GM23338 (cell line): Measurements from ENCODE around the gene TMEM139. TPM values are rescaled to one million over a fixed set of nuclear protein-coding genes. Genes with fewer than 3 reads are reported as not detected.

Experiments
- ATAC-seq: fragments of 200-7000 bp; cut with Tn5 transposase; 3 replicates; pipeline ENCODE4 v1.9.1; 2020
- DNase-seq: peaks from one replicate; pipeline ENCODE4 v3.0.0-alpha.2; 2015; ENCODE audit warnings: low spot score
- H2AFZ ChIP-seq: fragments of 200-600 bp; sonication (generic); 2 replicates; pipeline ENCODE4 v1.8.0; 2016; ENCODE audit warnings: antibody characterized with exemption, mild to moderate bottlenecking, moderate library complexity
- H3F3A ChIP-seq: fragments of 200-600 bp; sonication (generic); replicated peaks from 2 replicates; pipeline ENCODE4 v1.8.0; 2017; ENCODE audit warnings: antibody characterized with exemption, mixed run types, low read depth
- H3K27ac ChIP-seq: fragments of 200-600 bp; sonication (generic); 2 replicates; pipeline ENCODE4 v1.6.1; 2016; ENCODE audit warnings: low read depth
- H3K27me3 ChIP-seq: fragments of 200-600 bp; sonication (generic); 2 replicates; pipeline ENCODE4 v1.8.0; 2016; ENCODE audit warnings: mild to moderate bottlenecking, mixed run types, moderate library complexity; ENCODE audit not compliant: insufficient read depth
- H3K36me3 ChIP-seq: fragments of 200-600 bp; sonication (generic); 2 replicates; pipeline ENCODE4 v1.8.0; 2016; ENCODE audit warnings: mild to moderate bottlenecking; ENCODE audit not compliant: insufficient read depth
- H3K4me1 ChIP-seq: fragments of 200-600 bp; sonication (generic); 2 replicates; pipeline ENCODE4 v1.8.0; 2016; ENCODE audit warnings: mild to moderate bottlenecking, moderate library complexity; ENCODE audit not compliant: insufficient read depth
- H3K4me2 ChIP-seq: fragments of 200-600 bp; sonication (generic); 2 replicates; pipeline ENCODE4 v1.7.1; 2017; ENCODE audit warnings: mixed run types
- H3K4me3 ChIP-seq: fragments of 200-600 bp; sonication (generic); 2 replicates; pipeline ENCODE4 v1.6.1; 2016; ENCODE audit warnings: mixed run types
- H3K79me2 ChIP-seq: fragments of 200-600 bp; sonication (generic); replicated peaks from 2 replicates; pipeline ENCODE4 v1.8.0; 2017; ENCODE audit warnings: mild to moderate bottlenecking; ENCODE audit not compliant: insufficient read depth
- H3K9me2 ChIP-seq: fragments of 200-600 bp; sonication (generic); 2 replicates; pipeline ENCODE4 v1.8.0; 2017; ENCODE audit not compliant: insufficient read depth
- H4K20me1 ChIP-seq: fragments of 200-600 bp; sonication (generic); replicated peaks from 2 replicates; pipeline ENCODE4 v1.8.0; 2017; ENCODE audit warnings: mild to moderate bottlenecking; ENCODE audit not compliant: insufficient read depth
- H3K27ac Mint-ChIP-seq: 2 replicates; pipeline ENCODE4 v1.8.0; 2020; ENCODE audit warnings: inconsistent platforms, mild to moderate bottlenecking, moderate library complexity, mixed read lengths
- H3K27me3 Mint-ChIP-seq: 3 replicates; pipeline ENCODE4 v1.8.0; 2022; ENCODE audit warnings: low read depth, mild to moderate bottlenecking, moderate library complexity, mixed read lengths, inconsistent platforms; ENCODE audit not compliant: insufficient read depth, poor library complexity
- H3K36me3 Mint-ChIP-seq: 3 replicates; pipeline ENCODE4 v1.8.0; 2021; ENCODE audit warnings: low read depth, mild to moderate bottlenecking, inconsistent platforms, moderate library complexity, mixed read lengths
- H3K4me1 Mint-ChIP-seq: 3 replicates; pipeline ENCODE4 v1.8.0; 2020; ENCODE audit warnings: mild to moderate bottlenecking, inconsistent platforms, mixed read lengths
- H3K4me3 Mint-ChIP-seq: 3 replicates; pipeline ENCODE4 v1.8.0; 2021; ENCODE audit warnings: moderate library complexity, mild to moderate bottlenecking, inconsistent platforms, mixed read lengths
- H3K9me3 Mint-ChIP-seq: 3 replicates; pipeline ENCODE4 v1.8.0; 2020; ENCODE audit warnings: moderate library complexity, mild to moderate bottlenecking, inconsistent platforms, mixed read lengths
- CREB1 ChIP-seq: fragments of 250-450 bp; sonication (Bioruptor Pico); IDR thresholded peaks from 2 replicates; pipeline ENCODE4 v1.5.0; 2020; ENCODE audit warnings: low read depth, mild to moderate bottlenecking, moderate library complexity
- EZH2 ChIP-seq: fragments of 200-600 bp; sonication (generic); IDR thresholded peaks from one replicate; pipeline ENCODE4 v1.8.0; 2017; ENCODE audit warnings: antibody characterized with exemption, mild to moderate bottlenecking, low read depth; ENCODE audit not compliant: unreplicated experiment
- EZH2phosphoT487 ChIP-seq: fragments of 200-600 bp; sonication (generic); IDR thresholded peaks from one replicate; pipeline ENCODE4 v1.8.1; 2018; ENCODE audit warnings: antibody characterized with exemption; ENCODE audit not compliant: unreplicated experiment
- JUNB ChIP-seq: IDR thresholded peaks from one replicate; pipeline ENCODE4 v1.6.1; 2016; ENCODE audit warnings: antibody characterized with exemption; ENCODE audit not compliant: unreplicated experiment
- NANOG ChIP-seq: IDR thresholded peaks from 2 replicates; pipeline ENCODE4 v1.6.1; 2016; ENCODE audit warnings: antibody characterized with exemption, borderline replicate concordance
- POLR2AphosphoS5 ChIP-seq: IDR thresholded peaks from 2 replicates; pipeline ENCODE4 v1.6.1; 2016; ENCODE audit warnings: antibody characterized with exemption, low read depth
- STAT1 ChIP-seq: IDR thresholded peaks from one replicate; pipeline ENCODE4 v1.6.1; 2016; ENCODE audit warnings: antibody characterized with exemption; ENCODE audit not compliant: unreplicated experiment
- ZNF114 ChIP-seq: fragments of 250-450 bp; sonication (Bioruptor Pico); IDR thresholded peaks from 2 replicates; pipeline ENCODE4 v1.5.0; 2020; ENCODE audit warnings: mild to moderate bottlenecking, moderate library complexity
- ZNF331 ChIP-seq: fragments of 250-450 bp; sonication (Bioruptor Pico); IDR thresholded peaks from 2 replicates; pipeline ENCODE4 v1.5.0; 2020; ENCODE audit warnings: low read depth, mild to moderate bottlenecking, moderate library complexity
- polyA plus RNA-seq: library from polyadenylated mRNA; unstranded; fragments of >200 nt; fragmentation: Nextera tagmentation; extraction: Ambion mirVana; gene quantifications from 2 replicates; pipeline ENCODE4 v1.2.1, GENCODE V29; 2016
- total RNA-seq: library from RNA; depleted of rRNA; stranded (reverse); fragments of >200 nt; shearing (Covaris generic); gene quantifications from 2 replicates; pipeline ENCODE4 v1.2.3, GENCODE V29; 2014
- TF ChIP-seq, protein P1 (sequence below): IDR thresholded peaks from 2 replicates; pipeline ENCODE4 v1.6.1; 2016; ENCODE audit warnings: antibody characterized with exemption
- TF ChIP-seq, protein P2 (sequence below): IDR thresholded peaks from one replicate; pipeline ENCODE4 v1.6.1; 2018; ENCODE audit warnings: antibody characterized with exemption; ENCODE audit not compliant: unreplicated experiment
- TF ChIP-seq, protein P3 (sequence below), 2 experiments: fragments of 200-600 bp in 1 of 2; sonication (generic) in 1 of 2; conservative IDR thresholded peaks; 2 replicates each; pipeline versions ENCODE4 v1.5.1 to v1.6.1; 2016 to 2017; ENCODE audit warnings: antibody characterized with exemption in 2 of 2, low read depth in 2 of 2, mild to moderate bottlenecking in 2 of 2, moderate library complexity in 1 of 2
- TF ChIP-seq, protein P4 (sequence below): fragments of 250-450 bp; sonication (Bioruptor Pico); IDR thresholded peaks from 2 replicates; pipeline ENCODE4 v1.5.0; 2020; ENCODE audit warnings: mild to moderate bottlenecking, moderate library complexity

TMEM139 gene
- total and polyA plus RNA-seq, 2 experiments from 2014 or later, result 3.3 to 3.6 TPM

DNA sequence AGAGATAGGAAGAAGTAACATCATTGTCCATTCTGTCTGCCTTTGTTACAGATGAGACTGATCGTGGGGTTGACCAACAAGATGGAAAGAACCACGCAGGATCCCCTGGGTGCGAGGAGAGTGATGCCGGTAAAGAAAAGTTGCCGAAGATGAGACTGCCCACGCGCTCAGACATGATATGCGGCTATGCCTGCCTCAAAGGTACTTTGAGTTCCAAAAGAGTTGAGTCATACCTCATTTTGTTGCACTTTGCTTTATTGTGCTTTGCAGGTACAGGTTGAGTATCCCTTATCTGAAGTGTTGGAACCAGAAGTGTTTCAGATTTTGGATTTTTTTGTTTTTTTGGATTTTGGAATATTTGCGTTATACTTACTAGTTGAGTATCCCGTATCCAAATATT is 19.0 kb downstream of the TMEM139 start:
- no peak for TF ChIP-seq EZH2phosphoT487
- TF ChIP-seq STAT1, result no peak
- no peak for TF ChIP-seq POLR2AphosphoS5
- TF ChIP-seq NANOG, result no peak
- TF ChIP-seq, protein P1, sequence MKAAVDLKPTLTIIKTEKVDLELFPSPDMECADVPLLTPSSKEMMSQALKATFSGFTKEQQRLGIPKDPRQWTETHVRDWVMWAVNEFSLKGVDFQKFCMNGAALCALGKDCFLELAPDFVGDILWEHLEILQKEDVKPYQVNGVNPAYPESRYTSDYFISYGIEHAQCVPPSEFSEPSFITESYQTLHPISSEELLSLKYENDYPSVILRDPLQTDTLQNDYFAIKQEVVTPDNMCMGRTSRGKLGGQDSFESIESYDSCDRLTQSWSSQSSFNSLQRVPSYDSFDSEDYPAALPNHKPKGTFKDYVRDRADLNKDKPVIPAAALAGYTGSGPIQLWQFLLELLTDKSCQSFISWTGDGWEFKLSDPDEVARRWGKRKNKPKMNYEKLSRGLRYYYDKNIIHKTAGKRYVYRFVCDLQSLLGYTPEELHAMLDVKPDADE, result no peak
- no peak for TF ChIP-seq EZH2
- TF ChIP-seq JUNB, result no peak
- TF ChIP-seq, protein P2, sequence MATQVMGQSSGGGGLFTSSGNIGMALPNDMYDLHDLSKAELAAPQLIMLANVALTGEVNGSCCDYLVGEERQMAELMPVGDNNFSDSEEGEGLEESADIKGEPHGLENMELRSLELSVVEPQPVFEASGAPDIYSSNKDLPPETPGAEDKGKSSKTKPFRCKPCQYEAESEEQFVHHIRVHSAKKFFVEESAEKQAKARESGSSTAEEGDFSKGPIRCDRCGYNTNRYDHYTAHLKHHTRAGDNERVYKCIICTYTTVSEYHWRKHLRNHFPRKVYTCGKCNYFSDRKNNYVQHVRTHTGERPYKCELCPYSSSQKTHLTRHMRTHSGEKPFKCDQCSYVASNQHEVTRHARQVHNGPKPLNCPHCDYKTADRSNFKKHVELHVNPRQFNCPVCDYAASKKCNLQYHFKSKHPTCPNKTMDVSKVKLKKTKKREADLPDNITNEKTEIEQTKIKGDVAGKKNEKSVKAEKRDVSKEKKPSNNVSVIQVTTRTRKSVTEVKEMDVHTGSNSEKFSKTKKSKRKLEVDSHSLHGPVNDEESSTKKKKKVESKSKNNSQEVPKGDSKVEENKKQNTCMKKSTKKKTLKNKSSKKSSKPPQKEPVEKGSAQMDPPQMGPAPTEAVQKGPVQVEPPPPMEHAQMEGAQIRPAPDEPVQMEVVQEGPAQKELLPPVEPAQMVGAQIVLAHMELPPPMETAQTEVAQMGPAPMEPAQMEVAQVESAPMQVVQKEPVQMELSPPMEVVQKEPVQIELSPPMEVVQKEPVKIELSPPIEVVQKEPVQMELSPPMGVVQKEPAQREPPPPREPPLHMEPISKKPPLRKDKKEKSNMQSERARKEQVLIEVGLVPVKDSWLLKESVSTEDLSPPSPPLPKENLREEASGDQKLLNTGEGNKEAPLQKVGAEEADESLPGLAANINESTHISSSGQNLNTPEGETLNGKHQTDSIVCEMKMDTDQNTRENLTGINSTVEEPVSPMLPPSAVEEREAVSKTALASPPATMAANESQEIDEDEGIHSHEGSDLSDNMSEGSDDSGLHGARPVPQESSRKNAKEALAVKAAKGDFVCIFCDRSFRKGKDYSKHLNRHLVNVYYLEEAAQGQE, result no peak
- TF ChIP-seq, protein P3, sequence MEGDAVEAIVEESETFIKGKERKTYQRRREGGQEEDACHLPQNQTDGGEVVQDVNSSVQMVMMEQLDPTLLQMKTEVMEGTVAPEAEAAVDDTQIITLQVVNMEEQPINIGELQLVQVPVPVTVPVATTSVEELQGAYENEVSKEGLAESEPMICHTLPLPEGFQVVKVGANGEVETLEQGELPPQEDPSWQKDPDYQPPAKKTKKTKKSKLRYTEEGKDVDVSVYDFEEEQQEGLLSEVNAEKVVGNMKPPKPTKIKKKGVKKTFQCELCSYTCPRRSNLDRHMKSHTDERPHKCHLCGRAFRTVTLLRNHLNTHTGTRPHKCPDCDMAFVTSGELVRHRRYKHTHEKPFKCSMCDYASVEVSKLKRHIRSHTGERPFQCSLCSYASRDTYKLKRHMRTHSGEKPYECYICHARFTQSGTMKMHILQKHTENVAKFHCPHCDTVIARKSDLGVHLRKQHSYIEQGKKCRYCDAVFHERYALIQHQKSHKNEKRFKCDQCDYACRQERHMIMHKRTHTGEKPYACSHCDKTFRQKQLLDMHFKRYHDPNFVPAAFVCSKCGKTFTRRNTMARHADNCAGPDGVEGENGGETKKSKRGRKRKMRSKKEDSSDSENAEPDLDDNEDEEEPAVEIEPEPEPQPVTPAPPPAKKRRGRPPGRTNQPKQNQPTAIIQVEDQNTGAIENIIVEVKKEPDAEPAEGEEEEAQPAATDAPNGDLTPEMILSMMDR (conservative IDR thresholded peaks at IDR 0.05; ENCODE audit: low read depth in 2 of 2), result no peak
- no peak for TF ChIP-seq CREB1 (CRISPR knock-in tag)
- TF ChIP-seq ZNF331, result no peak
- TF ChIP-seq ZNF114, result no peak
- TF ChIP-seq, protein P4, sequence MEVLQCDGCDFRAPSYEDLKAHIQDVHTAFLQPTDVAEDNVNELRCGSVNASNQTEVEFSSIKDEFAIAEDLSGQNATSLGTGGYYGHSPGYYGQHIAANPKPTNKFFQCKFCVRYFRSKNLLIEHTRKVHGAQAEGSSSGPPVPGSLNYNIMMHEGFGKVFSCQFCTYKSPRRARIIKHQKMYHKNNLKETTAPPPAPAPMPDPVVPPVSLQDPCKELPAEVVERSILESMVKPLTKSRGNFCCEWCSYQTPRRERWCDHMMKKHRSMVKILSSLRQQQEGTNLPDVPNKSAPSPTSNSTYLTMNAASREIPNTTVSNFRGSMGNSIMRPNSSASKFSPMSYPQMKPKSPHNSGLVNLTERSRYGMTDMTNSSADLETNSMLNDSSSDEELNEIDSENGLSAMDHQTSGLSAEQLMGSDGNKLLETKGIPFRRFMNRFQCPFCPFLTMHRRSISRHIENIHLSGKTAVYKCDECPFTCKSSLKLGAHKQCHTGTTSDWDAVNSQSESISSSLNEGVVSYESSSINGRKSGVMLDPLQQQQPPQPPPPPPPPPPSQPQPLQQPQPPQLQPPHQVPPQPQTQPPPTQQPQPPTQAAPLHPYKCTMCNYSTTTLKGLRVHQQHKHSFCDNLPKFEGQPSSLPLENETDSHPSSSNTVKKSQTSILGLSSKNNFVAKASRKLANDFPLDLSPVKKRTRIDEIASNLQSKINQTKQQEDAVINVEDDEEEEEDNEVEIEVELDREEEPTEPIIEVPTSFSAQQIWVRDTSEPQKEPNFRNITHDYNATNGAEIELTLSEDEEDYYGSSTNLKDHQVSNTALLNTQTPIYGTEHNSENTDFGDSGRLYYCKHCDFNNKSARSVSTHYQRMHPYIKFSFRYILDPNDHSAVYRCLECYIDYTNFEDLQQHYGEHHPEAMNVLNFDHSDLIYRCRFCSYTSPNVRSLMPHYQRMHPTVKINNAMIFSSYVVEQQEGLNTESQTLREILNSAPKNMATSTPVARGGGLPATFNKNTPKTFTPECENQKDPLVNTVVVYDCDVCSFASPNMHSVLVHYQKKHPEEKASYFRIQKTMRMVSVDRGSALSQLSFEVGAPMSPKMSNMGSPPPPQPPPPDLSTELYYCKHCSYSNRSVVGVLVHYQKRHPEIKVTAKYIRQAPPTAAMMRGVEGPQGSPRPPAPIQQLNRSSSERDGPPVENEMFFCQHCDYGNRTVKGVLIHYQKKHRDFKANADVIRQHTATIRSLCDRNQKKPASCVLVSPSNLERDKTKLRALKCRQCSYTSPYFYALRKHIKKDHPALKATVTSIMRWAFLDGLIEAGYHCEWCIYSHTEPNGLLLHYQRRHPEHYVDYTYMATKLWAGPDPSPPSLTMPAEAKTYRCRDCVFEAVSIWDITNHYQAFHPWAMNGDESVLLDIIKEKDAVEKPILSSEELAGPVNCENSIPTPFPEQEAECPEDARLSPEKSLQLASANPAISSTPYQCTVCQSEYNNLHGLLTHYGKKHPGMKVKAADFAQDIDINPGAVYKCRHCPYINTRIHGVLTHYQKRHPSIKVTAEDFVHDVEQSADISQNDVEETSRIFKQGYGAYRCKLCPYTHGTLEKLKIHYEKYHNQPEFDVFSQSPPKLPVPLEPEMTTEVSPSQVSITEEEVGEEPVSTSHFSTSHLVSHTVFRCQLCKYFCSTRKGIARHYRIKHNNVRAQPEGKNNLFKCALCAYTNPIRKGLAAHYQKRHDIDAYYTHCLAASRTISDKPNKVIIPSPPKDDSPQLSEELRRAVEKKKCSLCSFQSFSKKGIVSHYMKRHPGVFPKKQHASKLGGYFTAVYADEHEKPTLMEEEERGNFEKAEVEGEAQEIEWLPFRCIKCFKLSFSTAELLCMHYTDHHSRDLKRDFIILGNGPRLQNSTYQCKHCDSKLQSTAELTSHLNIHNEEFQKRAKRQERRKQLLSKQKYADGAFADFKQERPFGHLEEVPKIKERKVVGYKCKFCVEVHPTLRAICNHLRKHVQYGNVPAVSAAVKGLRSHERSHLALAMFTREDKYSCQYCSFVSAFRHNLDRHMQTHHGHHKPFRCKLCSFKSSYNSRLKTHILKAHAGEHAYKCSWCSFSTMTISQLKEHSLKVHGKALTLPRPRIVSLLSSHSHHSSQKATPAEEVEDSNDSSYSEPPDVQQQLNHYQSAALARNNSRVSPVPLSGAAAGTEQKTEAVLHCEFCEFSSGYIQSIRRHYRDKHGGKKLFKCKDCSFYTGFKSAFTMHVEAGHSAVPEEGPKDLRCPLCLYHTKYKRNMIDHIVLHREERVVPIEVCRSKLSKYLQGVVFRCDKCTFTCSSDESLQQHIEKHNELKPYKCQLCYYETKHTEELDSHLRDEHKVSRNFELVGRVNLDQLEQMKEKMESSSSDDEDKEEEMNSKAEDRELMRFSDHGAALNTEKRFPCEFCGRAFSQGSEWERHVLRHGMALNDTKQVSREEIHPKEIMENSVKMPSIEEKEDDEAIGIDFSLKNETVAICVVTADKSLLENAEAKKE, result no peak
- Mint-ChIP-seq H3K4me1 (no peaks in the 10 kb centered on the region), H3K36me3 (peaks cover 95% of the 10 kb centered on the region), H3K27me3 (peaks cover 5% of the 10 kb centered on the region), H3K27ac (no peak overlapping the region), H3K4me3 (no peak overlapping the region), H3K9me3 (no peaks in the 10 kb centered on the region; the same call in 2 of the 3 replicates)
- H3K4me3 ChIP-seq, result no peak overlapping the region
- no peak overlapping the region for H2AFZ ChIP-seq
- no peak overlapping the region for H3K27ac ChIP-seq
- H3K9me2 ChIP-seq, result no peaks in the 10 kb centered on the region
- H3K27me3 ChIP-seq, result no peaks in the 10 kb centered on the region
- H3F3A ChIP-seq, result peaks cover 3% of the 10 kb centered on the region; the same call in 1 of the 2 replicates
- H3K79me2 ChIP-seq, result no peaks in the 10 kb centered on the region; the same call in 1 of the 2 replicates
- no peak overlapping the region for H3K4me2 ChIP-seq
- peaks cover 16% of the 10 kb centered on the region for H4K20me1 ChIP-seq
- DNase-seq (no peak), ATAC-seq (no peak)
- H3K4me1 ChIP-seq, result no peaks in the 10 kb centered on the region
- peaks cover 74% of the 10 kb centered on the region for H3K36me3 ChIP-seq
